ENCODE measurements around the gene OPHN1. TPM values are rescaled to one million over a fixed set of nuclear protein-coding genes. Genes with fewer than 3 reads are reported as not detected.

Gene OPHN1
- total and polyA plus RNA-seq, 10 of the 15 experiments (the other 5 are each of a cell fraction or from before 2014, with no cell fraction given): under 0.01 to 0.03 (median 0.03) TPM; not detected in 6

DNA sequence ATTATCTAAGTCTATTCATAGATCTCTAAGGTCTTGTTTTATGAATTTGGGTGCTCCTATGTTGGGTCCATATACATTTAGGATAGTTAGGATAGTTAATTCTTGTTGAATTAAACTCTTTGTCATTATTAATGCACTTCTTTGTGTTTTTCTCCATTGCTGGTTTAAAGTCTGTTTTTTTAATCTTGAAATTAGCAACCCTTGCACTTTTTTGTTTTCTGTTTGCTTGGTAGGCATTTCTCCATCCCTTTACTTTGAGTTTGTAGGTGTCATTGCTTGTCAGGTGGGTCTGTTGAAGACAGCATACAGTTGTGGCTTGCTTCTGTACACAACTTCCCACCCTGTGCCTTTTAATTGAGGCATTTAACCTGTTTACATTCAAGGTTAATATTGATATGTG is 434.8 kb downstream of the OPHN1 start (continued):
- TF ChIP-seq ZNF592 (IDR thresholded peaks at IDR 0.05) (no peak), FOXM1 (IDR thresholded peaks at IDR 0.05; ENCODE audit: low read depth, low read length) (no peak), ZNF274 (IDR thresholded peaks at IDR 0.05; ENCODE audit: insufficient read depth, insufficient read length) (no peak), RB1 (IDR thresholded peaks at IDR 0.05; ENCODE audit: borderline replicate concordance) (no peak), SREBF1 (IDR thresholded peaks at IDR 0.05; ENCODE audit: low read length) (no peak)
- TF ChIP-seq, protein P1, sequence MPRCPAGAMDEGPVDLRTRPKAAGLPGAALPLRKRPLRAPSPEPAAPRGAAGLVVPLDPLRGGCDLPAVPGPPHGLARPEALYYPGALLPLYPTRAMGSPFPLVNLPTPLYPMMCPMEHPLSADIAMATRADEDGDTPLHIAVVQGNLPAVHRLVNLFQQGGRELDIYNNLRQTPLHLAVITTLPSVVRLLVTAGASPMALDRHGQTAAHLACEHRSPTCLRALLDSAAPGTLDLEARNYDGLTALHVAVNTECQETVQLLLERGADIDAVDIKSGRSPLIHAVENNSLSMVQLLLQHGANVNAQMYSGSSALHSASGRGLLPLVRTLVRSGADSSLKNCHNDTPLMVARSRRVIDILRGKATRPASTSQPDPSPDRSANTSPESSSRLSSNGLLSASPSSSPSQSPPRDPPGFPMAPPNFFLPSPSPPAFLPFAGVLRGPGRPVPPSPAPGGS (IDR thresholded peaks at IDR 0.05; ENCODE audit: borderline replicate concordance, insufficient read depth, low read depth, low read length, poor library complexity, severe bottlenecking): no peak

Small RNA genes within 50 kb of the gene (small RNA-seq; reads per million reads assigned to genes)
- gene RF00019 (not detected), gene RNU6-1225P (not detected)

Other genes with a start within 250 kb of the OPHN1 start
- 8.9 and 10.9 TPM in 2 replicates for gene YIPF6, start 65.6 kb upstream of the OPHN1 start, total RNA-seq (2014; rRNA removed)
- gene YIPF6, start 65.6 kb upstream of the OPHN1 start, total RNA-seq (2014; rRNA removed; fragmentation: Illumina TruSeq; extraction: Trizol): 6.9 and 8.0 TPM in 2 replicates
- gene YIPF6, start 65.6 kb upstream of the OPHN1 start, total RNA-seq (2021): 10.4 and 11.0 TPM in 2 replicates
- gene YIPF6, start 65.6 kb upstream of the OPHN1 start, polyA plus RNA-seq (2011; rRNA removed): 15.9 and 17.8 TPM in 2 replicates
- gene YIPF6, start 65.6 kb upstream of the OPHN1 start, polyA plus RNA-seq (2014; fragmentation: Illumina TruSeq; extraction: Trizol): 6.6 and 8.4 TPM in 2 replicates
- 10 to 100 TPM; 13.9 to 23.1 TPM for gene YIPF6, start 65.6 kb upstream of the OPHN1 start, polyA plus RNA-seq (2014; fragmentation: Nextera tagmentation; extraction: Ambion mirVana)
- 5.9 and 6.1 TPM in 2 replicates for gene YIPF6, start 65.6 kb upstream of the OPHN1 start, polyA plus RNA-seq (2014; rRNA removed)
- 10 to 100 TPM; 16.6 to 18.2 TPM for gene YIPF6, start 65.6 kb upstream of the OPHN1 start, polyA plus RNA-seq (2016; fragmentation: Nextera tagmentation; extraction: Ambion mirVana)
- gene STARD8, start 214.2 kb upstream of the OPHN1 start, total RNA-seq (2014; rRNA removed): not detected in 2 replicates
- gene STARD8, start 214.2 kb upstream of the OPHN1 start, total RNA-seq (2014; rRNA removed; fragmentation: Illumina TruSeq; extraction: Trizol): not detected in 2 replicates
- gene STARD8, start 214.2 kb upstream of the OPHN1 start, total RNA-seq (2021): 0.10 and 0.13 TPM in 2 replicates
- 0.01 and 0.04 TPM in 2 replicates for gene STARD8, start 214.2 kb upstream of the OPHN1 start, polyA plus RNA-seq (2011; rRNA removed)
- 0.03 TPM in 1 of 2 replicates, not detected in the other for gene STARD8, start 214.2 kb upstream of the OPHN1 start, polyA plus RNA-seq (2014; fragmentation: Illumina TruSeq; extraction: Trizol)
- not detected for gene STARD8, start 214.2 kb upstream of the OPHN1 start, polyA plus RNA-seq (2014; fragmentation: Nextera tagmentation; extraction: Ambion mirVana)
- 0.14 TPM in 1 of 2 replicates, not detected in the other for gene STARD8, start 214.2 kb upstream of the OPHN1 start, polyA plus RNA-seq (2014; rRNA removed)
- not detected for gene STARD8, start 214.2 kb upstream of the OPHN1 start, polyA plus RNA-seq (2016; fragmentation: Nextera tagmentation; extraction: Ambion mirVana)